ENCODE results near the gene CELA2A.

CELA2A gene

GRCh38 chr1:15456313-15456954, at the start of gene CELA2A:
TSS of gene CELA2A (plus strand) at chr1:15456732. CDS start at chr1:15456754, 22 bp downstream.
- Mint-ChIP-seq H3K4me1 (ENCODE audit: low read depth) (no peaks in the 10 kb centered on the region), H3K27ac (no peak within 1 kb of the TSS), H3K36me3 (ENCODE audit: low read depth) (no peaks in the 10 kb centered on the region), H3K9me3 (no peaks in the 10 kb centered on the region), H3K27me3 (ENCODE audit: low read depth) (no peaks in the 10 kb centered on the region), H3K4me3 (no peak within 1 kb of the TSS)
- no peak for DNase-seq (ENCODE audit: low spot score)

GRCh38 chr1:15407580-15407979, 49.0 kb upstream of the CELA2A start:
- H3K4me1 Mint-ChIP-seq (ENCODE audit: low read depth) = peaks cover 24% of the 10 kb centered on the region
- H3K27me3 Mint-ChIP-seq (ENCODE audit: low read depth) = peaks cover 38% of the 10 kb centered on the region
- DNase-seq (ENCODE audit: low spot score) = no peak
- H3K36me3 Mint-ChIP-seq (ENCODE audit: low read depth) = peaks cover 15% of the 10 kb centered on the region
- H3K9me3 Mint-ChIP-seq = no peaks in the 10 kb centered on the region
- H3K27ac Mint-ChIP-seq = no peak overlapping the region
- H3K4me3 Mint-ChIP-seq = peak overlapping the region; percentile 24

- peaks cover 19% of the 10 kb centered on the region for H3K36me3 Mint-ChIP-seq (ENCODE audit: low read depth)
- H3K27me3 Mint-ChIP-seq (ENCODE audit: low read depth) = peaks cover 38% of the 10 kb centered on the region
- H3K9me3 Mint-ChIP-seq = no peaks in the 10 kb centered on the region
- H3K27ac Mint-ChIP-seq = peak overlapping the region; percentile 93
- H3K4me3 Mint-ChIP-seq = peak overlapping the region; percentile 72
- DNase-seq (ENCODE audit: low spot score) = no peak
- peaks cover 26% of the 10 kb centered on the region for H3K4me1 Mint-ChIP-seq (ENCODE audit: low read depth)
Observed at GRCh38 chr1:15408890-15409387, 47.6 kb upstream of the CELA2A start.

DNA sequence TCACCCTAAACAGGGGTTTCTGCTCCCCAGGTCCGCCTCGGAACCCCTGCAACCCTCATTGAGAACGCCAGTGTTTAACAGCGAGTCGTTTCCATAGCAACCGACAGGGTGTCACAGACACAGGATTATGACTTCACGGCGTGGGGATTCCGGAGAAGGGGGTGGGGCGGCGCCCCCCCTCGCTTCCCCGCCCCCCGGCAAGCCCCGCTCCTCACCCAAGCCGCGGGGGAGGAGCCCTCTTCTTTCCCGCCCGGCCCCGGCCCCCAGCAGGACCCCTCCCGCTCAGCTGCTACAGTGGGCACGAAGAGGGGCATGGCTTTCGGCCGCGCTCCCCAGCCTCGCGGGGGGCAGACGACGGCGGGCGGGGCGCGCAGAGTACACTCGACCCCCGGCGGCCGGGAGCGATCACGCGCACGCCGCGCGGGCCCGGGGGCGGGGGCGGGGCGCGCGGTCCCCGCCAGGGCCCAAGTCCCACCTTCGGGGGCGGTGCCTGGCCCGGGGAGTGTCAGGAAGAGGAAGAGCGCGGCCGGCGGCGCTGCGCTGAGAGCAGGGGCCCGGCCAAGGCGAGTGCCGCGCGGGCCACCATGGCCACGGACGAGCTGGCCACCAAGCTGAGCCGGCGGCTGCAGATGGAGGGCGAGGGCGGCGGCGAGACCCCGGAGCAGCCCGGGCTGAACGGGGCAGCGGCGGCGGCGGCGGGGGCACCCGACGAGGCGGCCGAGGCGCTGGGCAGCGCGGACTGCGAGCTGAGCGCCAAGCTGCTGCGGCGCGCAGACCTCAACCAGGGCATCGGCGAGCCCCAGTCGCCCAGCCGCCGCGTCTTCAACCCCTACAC, 46.9 kb upstream of the CELA2A start, which contains the start of gene EFHD2:
TSS of gene EFHD2 (plus strand) at position 501 of the 835 bp plus-strand sequence. CDS start at position 585, 84 bp downstream.
- peak within 1 kb of the TSS; percentile 93 for H3K27ac Mint-ChIP-seq
- peaks cover 36% of the 10 kb centered on the region for H3K27me3 Mint-ChIP-seq (ENCODE audit: low read depth)
- DNase-seq (ENCODE audit: low spot score) = peak; percentile 84
- H3K9me3 Mint-ChIP-seq = no peaks in the 10 kb centered on the region
- H3K4me3 Mint-ChIP-seq = peak within 1 kb of the TSS; percentile 95
- H3K4me1 Mint-ChIP-seq (ENCODE audit: low read depth) = peaks cover 32% of the 10 kb centered on the region
- H3K36me3 Mint-ChIP-seq (ENCODE audit: low read depth) = peaks cover 26% of the 10 kb centered on the region

DNA sequence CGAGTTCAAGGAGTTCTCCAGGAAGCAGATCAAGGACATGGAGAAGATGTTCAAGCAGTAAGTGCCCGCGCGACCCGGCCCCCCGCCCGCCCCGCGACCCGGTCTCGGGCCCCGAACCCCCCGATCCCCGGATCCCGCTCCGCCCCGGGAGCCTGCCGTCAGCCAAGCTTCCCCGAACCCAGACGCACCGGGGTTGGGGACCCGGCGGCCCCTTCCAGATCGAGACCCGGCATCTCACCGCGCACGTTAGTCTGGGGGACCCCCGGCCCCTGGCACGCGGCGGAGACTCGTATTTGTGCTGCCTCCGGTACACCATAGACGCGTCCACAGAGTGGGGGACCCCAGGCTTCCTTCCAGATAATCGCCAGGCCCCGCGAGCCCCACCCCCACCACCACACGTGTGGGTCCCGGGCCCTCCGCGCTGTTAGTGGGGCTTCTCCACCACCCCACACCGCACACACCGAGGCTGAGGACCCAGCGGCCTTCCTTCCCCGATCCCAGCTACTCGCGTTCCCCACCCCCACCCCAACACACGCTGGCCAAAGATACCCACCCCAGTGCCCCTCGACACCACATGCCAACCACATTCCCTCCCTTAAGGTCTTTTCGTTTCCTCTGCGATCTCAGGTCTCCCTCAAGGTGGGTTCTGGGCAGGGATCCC, 46.2 kb upstream of the CELA2A start:
- Mint-ChIP-seq H3K9me3 (no peaks in the 10 kb centered on the region), H3K27me3 (ENCODE audit: low read depth) (peaks cover 32% of the 10 kb centered on the region), H3K4me1 (ENCODE audit: low read depth) (peaks cover 39% of the 10 kb centered on the region), H3K27ac (peak overlapping the region; percentile 93), H3K4me3 (peak overlapping the region; percentile 95), H3K36me3 (ENCODE audit: low read depth) (peaks cover 33% of the 10 kb centered on the region)
- no peak for DNase-seq (ENCODE audit: low spot score)

DNA sequence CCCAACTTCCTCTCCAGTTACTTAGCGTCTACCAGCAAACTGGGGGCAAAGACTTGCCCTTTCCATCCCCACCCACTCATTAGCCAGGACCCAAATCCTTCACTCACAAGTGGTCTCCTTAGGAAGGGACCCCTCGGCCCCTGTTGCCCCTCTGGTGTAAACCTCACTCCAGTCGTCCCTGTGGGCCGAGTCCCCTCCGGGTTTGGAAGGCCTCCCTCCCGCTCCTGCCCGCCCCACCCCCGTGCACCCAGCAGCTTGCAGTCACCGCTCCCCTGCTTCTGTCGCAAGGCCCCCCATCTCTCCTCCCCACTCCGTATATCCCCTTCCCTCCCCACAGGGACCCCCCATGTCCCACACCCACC, 45.7 kb upstream of the CELA2A start:
- DNase-seq (ENCODE audit: low spot score) = no peak
- Mint-ChIP-seq H3K27me3 (ENCODE audit: low read depth) (peaks cover 29% of the 10 kb centered on the region), H3K27ac (peak overlapping the region; percentile 93), H3K4me3 (peak overlapping the region; percentile 95), H3K36me3 (ENCODE audit: low read depth) (peaks cover 37% of the 10 kb centered on the region), H3K4me1 (ENCODE audit: low read depth) (peaks cover 44% of the 10 kb centered on the region), H3K9me3 (no peaks in the 10 kb centered on the region)

DNA sequence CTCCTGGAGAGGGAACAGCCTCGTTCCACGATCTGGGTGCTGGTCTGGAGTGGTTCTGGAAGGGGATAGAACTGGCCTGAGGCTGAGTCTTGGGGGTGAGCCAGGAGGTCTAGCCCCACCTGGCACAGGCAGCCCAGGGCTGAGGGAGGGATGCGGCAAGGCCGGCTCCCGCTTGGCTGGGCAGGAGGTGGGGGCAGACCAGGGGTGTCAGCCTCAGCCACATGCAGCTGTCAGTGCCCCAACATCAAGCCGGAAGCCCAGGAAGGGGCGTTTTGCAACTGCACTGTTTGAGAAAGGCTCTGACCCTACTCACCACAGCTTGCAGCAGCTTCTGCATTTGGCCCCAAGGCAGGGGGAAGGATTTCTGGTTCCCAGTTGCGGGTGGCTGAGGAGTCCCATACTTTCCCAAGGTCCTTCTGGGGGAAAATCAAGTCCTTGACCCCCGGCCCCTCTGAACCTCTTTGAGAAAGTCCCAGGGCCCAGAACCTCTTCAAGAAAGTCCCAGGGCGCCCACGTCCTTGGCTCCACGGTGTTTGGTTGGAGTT, 44.9 kb upstream of the CELA2A start:
- no peaks in the 10 kb centered on the region for H3K9me3 Mint-ChIP-seq
- peak overlapping the region; percentile 93 for H3K27ac Mint-ChIP-seq
- peaks cover 24% of the 10 kb centered on the region for H3K27me3 Mint-ChIP-seq (ENCODE audit: low read depth)
- DNase-seq (ENCODE audit: low spot score) = peak; percentile 59
- peaks cover 51% of the 10 kb centered on the region for H3K4me1 Mint-ChIP-seq (ENCODE audit: low read depth)
- H3K4me3 Mint-ChIP-seq = peak overlapping the region; percentile 95
- H3K36me3 Mint-ChIP-seq (ENCODE audit: low read depth) = peaks cover 44% of the 10 kb centered on the region

- Mint-ChIP-seq H3K36me3 (ENCODE audit: low read depth) (peaks cover 45% of the 10 kb centered on the region), H3K4me3 (peak overlapping the region; percentile 95)
- DNase-seq (ENCODE audit: low spot score) = peak; percentile 77
Observed at GRCh38 chr1:15412175-15412800, 44.2 kb upstream of the CELA2A start.

DNA sequence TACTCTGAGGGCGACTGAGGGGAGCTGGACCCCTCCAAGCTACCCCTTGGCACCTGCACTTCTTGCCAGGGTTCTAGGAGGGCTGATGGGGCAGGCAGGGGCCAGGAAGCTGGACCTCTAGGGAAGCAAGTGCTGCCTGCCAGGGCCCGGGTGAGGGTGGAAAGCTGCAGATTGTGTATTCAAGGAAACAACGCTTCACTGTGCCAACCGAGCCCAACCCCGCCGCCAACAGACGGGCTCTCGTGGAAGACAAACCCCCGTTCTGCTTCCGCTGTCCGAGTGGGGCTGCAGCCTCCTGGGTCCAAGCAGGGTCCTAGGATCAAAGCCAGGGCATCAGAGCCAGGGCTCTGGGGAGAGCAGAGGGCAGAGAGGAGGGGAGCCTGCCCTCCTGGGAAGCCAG, 43.7 kb upstream of the CELA2A start:
- no peak for DNase-seq (ENCODE audit: low spot score)
- Mint-ChIP-seq H3K36me3 (ENCODE audit: low read depth) (peaks cover 45% of the 10 kb centered on the region), H3K4me3 (peak overlapping the region; percentile 95), H3K9me3 (no peaks in the 10 kb centered on the region), H3K27ac (peak overlapping the region; percentile 93), H3K4me1 (ENCODE audit: low read depth) (peaks cover 60% of the 10 kb centered on the region), H3K27me3 (ENCODE audit: low read depth) (peaks cover 12% of the 10 kb centered on the region)

More at GRCh38 chr1:15412175-15412800, 44.2 kb upstream of the CELA2A start:
- Mint-ChIP-seq H3K4me1 (ENCODE audit: low read depth) (peaks cover 54% of the 10 kb centered on the region), H3K27ac (peak overlapping the region; percentile 93), H3K9me3 (no peaks in the 10 kb centered on the region), H3K27me3 (ENCODE audit: low read depth) (peaks cover 18% of the 10 kb centered on the region)

GRCh38 chr1:15413563-15414444, 42.7 kb upstream of the CELA2A start:
- Mint-ChIP-seq H3K4me3 (no peak overlapping the region), H3K9me3 (no peaks in the 10 kb centered on the region), H3K27me3 (ENCODE audit: low read depth) (peaks cover 5% of the 10 kb centered on the region), H3K27ac (peak overlapping the region; percentile 65), H3K4me1 (ENCODE audit: low read depth) (peaks cover 65% of the 10 kb centered on the region), H3K36me3 (ENCODE audit: low read depth) (peaks cover 48% of the 10 kb centered on the region)
- no peak for DNase-seq (ENCODE audit: low spot score)

GRCh38 chr1:15414445-15414983, 42.0 kb upstream of the CELA2A start:
- Mint-ChIP-seq H3K27ac (no peak overlapping the region), H3K27me3 (ENCODE audit: low read depth) (no peaks in the 10 kb centered on the region), H3K36me3 (ENCODE audit: low read depth) (peaks cover 50% of the 10 kb centered on the region), H3K4me3 (no peak overlapping the region), H3K9me3 (no peaks in the 10 kb centered on the region), H3K4me1 (ENCODE audit: low read depth) (peaks cover 62% of the 10 kb centered on the region)
- no peak for DNase-seq (ENCODE audit: low spot score)
